Activated CD8-positive, alpha-beta memory T cell treated with anti-CD3 and anti-CD28 coated beads, Interleukin-2, amount 50 U/mL, for 4 hours (primary cell): ENCODE results near the gene MORF4L1.
"Not testable (repeated sequence)": the region's sequence is repeated elsewhere in the genome, so short reads cannot be mapped to it uniquely, and the experiment has no call there.

Experiments
- DNase-seq: peaks from one replicate; pipeline ENCODE4 v3.0.0-alpha.2; 2020

The MORF4L1 gene

GRCh38 chr15:78872155-78872971 is at the start of gene MORF4L1:
MORF4L1 (plus strand) TSS chr15:78872890; CDS start chr15:78873018, 128 bp downstream.
- peak; percentile 94 for DNase-seq

GRCh38 chr15:78828920-78829319 is 43.8 kb upstream of the MORF4L1 start:
- no peak for DNase-seq

GRCh38 chr15:78830514-78831228 is 42.0 kb upstream of the MORF4L1 start:
- peak; percentile 18 for DNase-seq

- no peak for DNase-seq
These were observed 41.2 kb upstream of the MORF4L1 start for GRCh38 chr15:78831229-78832207.

- no peak for DNase-seq
These were observed 36.4 kb upstream of the MORF4L1 start for GRCh38 chr15:78836333-78836732.

GRCh38 chr15:78837131-78837530 is 35.6 kb upstream of the MORF4L1 start:
- DNase-seq: no peak

GRCh38 chr15:78837543-78837942 is 35.1 kb upstream of the MORF4L1 start:
- DNase-seq: no peak

GRCh38 chr15:78838489-78838888 is 34.2 kb upstream of the MORF4L1 start:
- DNase-seq: no peak

GRCh38 chr15:78839151-78839550 is 33.5 kb upstream of the MORF4L1 start:
- DNase-seq: not testable (repeated sequence)

GRCh38 chr15:78840661-78841375 is 31.9 kb upstream of the MORF4L1 start:
- DNase-seq: no peak

GRCh38 chr15:78841376-78841706 is 31.3 kb upstream of the MORF4L1 start:
- DNase-seq: no peak

- DNase-seq: no peak
These were observed 30.8 kb upstream of the MORF4L1 start for GRCh38 chr15:78841891-78842290.

GRCh38 chr15:78842519-78842918 is 30.2 kb upstream of the MORF4L1 start:
- DNase-seq: no peak

GRCh38 chr15:78846906-78847305 is 25.8 kb upstream of the MORF4L1 start:
- DNase-seq: not testable (repeated sequence)

GRCh38 chr15:78847387-78847906 is 25.2 kb upstream of the MORF4L1 start:
- DNase-seq: not testable (repeated sequence)

- no peak for DNase-seq
These were observed 22.3 kb upstream of the MORF4L1 start for GRCh38 chr15:78850352-78850751.

GRCh38 chr15:78850941-78851755 is 21.5 kb upstream of the MORF4L1 start:
- DNase-seq: no peak

- DNase-seq: no peak
These were observed 19.2 kb upstream of the MORF4L1 start for GRCh38 chr15:78853500-78853899.

- no peak for DNase-seq
These were observed 17.8 kb upstream of the MORF4L1 start for GRCh38 chr15:78854833-78855372.

GRCh38 chr15:78855746-78856145 is 16.9 kb upstream of the MORF4L1 start:
- no peak for DNase-seq
